Naive thymus-derived CD4-positive, alpha-beta T cell (primary cell): ENCODE results near the gene PUM2. TPM values are rescaled to one million over a fixed set of nuclear protein-coding genes. Genes with fewer than 3 reads are reported as not detected.

Experiments used
- ATAC-seq: fragments of 150-1000 bp; cut with Tn5 transposase; 2 replicates; pipeline ENCODE4 v1.10.0; 2021; ENCODE audit warnings: mild to moderate bottlenecking, moderate library complexity
- CTCF ChIA-PET: fragments of 350-600 bp; sonication (Branson Sonifier 250); formaldehyde crosslinking; loops from one replicate; lab custom pipeline; 2021; ENCODE audit warnings: antibody characterized with exemption; lab: Charles Lee
- POLR2A ChIA-PET: fragments of 350-600 bp; sonication (Branson Sonifier 250); formaldehyde crosslinking; loops from one replicate; lab custom pipeline; 2021; ENCODE audit warnings: antibody characterized with exemption, inconsistent platforms; lab: Charles Lee
- DNase-seq, 9 donors: peaks; one replicate each; pipeline versions ENCODE4 v3.0.0 to v3.0.0-alpha.2; 2020 to 2022; ENCODE audit warnings: mixed read lengths in 1 of 9
- H3K27ac ChIP-seq: one replicate; pipeline ENCODE4 v1.7.0; 2013; ENCODE audit warnings: mild to moderate bottlenecking, low read depth, low read length, moderate library complexity
- H3K27me3 ChIP-seq, 2 donors: one replicate each; pipeline ENCODE4 v1.7.0; 2013; ENCODE audit warnings: low read length in 2 of 2, mild to moderate bottlenecking in 2 of 2, moderate library complexity in 2 of 2; ENCODE audit not compliant: control insufficient read depth in 2 of 2, insufficient read depth in 2 of 2
- H3K36me3 ChIP-seq, 3 experiments: 1 replicate in 2 of 3; 2 replicates in 1 of 3; pipeline ENCODE4 v1.7.0; 2013; ENCODE audit warnings: low read length in 3 of 3, mild to moderate bottlenecking in 3 of 3, moderate library complexity in 1 of 3; ENCODE audit not compliant: insufficient read depth in 3 of 3, control insufficient read depth in 2 of 3
- H3K4me1 ChIP-seq, 2 donors: one replicate each; pipeline ENCODE4 v1.7.0; 2013; ENCODE audit warnings: low read length in 2 of 2, mild to moderate bottlenecking in 2 of 2, moderate library complexity in 1 of 2; ENCODE audit not compliant: control insufficient read depth in 2 of 2, insufficient read depth in 2 of 2
- H3K4me3 ChIP-seq: 2 replicates; pipeline ENCODE4 v1.7.0; 2013; ENCODE audit warnings: mild to moderate bottlenecking, low read length
- H3K9me3 ChIP-seq, 3 experiments: 1 replicate in 2 of 3; 2 replicates in 1 of 3; pipeline ENCODE4 v1.7.0; 2013; ENCODE audit warnings: low read length in 3 of 3; ENCODE audit not compliant: control insufficient read depth in 2 of 3
- H3K27ac Mint-ChIP-seq, 9 donors: one replicate each; pipeline ENCODE4 v1.8.0; 2020 to 2022; ENCODE audit warnings: mixed read lengths in 9 of 9, mild to moderate bottlenecking in 8 of 9, moderate library complexity in 5 of 9, inconsistent platforms in 2 of 9
- H3K27me3 Mint-ChIP-seq, 5 donors: one replicate each; pipeline ENCODE4 v1.8.0; 2021 to 2022; ENCODE audit warnings: mixed read lengths in 5 of 5, mild to moderate bottlenecking in 1 of 5
- H3K36me3 Mint-ChIP-seq, 5 donors: one replicate each; pipeline ENCODE4 v1.8.0; 2020 to 2022; ENCODE audit warnings: mixed read lengths in 5 of 5, mild to moderate bottlenecking in 3 of 5, inconsistent platforms in 1 of 5
- H3K4me1 Mint-ChIP-seq, 7 donors: one replicate each; pipeline ENCODE4 v1.8.0; 2020 to 2022; ENCODE audit warnings: mixed read lengths in 7 of 7, mild to moderate bottlenecking in 3 of 7, inconsistent platforms in 1 of 7
- H3K4me3 Mint-ChIP-seq, 10 donors: one replicate each; pipeline ENCODE4 v1.8.0; 2020 to 2022; ENCODE audit warnings: mild to moderate bottlenecking in 10 of 10, mixed read lengths in 10 of 10, moderate library complexity in 6 of 10, inconsistent platforms in 2 of 10
- H3K9me3 Mint-ChIP-seq, 11 donors: one replicate each; pipeline ENCODE4 v1.8.0; 2020 to 2022; ENCODE audit warnings: mixed read lengths in 11 of 11, mild to moderate bottlenecking in 4 of 11, inconsistent platforms in 1 of 11, moderate library complexity in 1 of 11
- intact Hi-C, 2 donors: fragments of 100-400 bp; cut with micrococcal nuclease; formaldehyde crosslinking; loops; one replicate each; pipeline ENCODE4 v1.15.1; 2023
- polyA plus RNA-seq, 2 donors: library from polyadenylated mRNA; unstranded; fragments of 300-500 nt; fragmentation: Illumina TruSeq; gene quantifications; one replicate each; pipeline ENCODE4 v1.2.3, GENCODE V29; 2021
- total RNA-seq, 6 experiments: library from RNA in 5 of 6; stranded (reverse) in 5 of 6; gene quantifications; 1 replicate in 5 of 6; 2 replicates in 1 of 6; pipeline ENCODE4 v1.2.3 and lab custom pipeline; 2021 to 2026

The PUM2 gene
- total and polyA plus RNA-seq, 7 experiments from 2014 or later = 19.2 to 178 (median 135) TPM

- H3K4me1 ChIP-seq = no peaks in the 10 kb centered on the region
- ChIA-PET POLR2A (no interaction called here), CTCF (no interaction called here)
- intact Hi-C loops = no loop called here
- H3K27me3 ChIP-seq = peaks cover 0 to 2% of the 10 kb centered on the region in 2 donors
- no peak overlapping the region for H3K4me3 ChIP-seq
- DNase-seq (no peak), ATAC-seq (no peak)
- H3K27ac Mint-ChIP-seq = peak overlapping the region in 1 of 9 donors; percentile 66
- no peaks in the 10 kb centered on the region for H3K36me3 ChIP-seq
- peaks cover 0 to 3% (median 0%) of the 10 kb centered on the region in 5 donors for H3K36me3 Mint-ChIP-seq
- H3K9me3 Mint-ChIP-seq = peaks cover 0 to 5% (median 0%) of the 10 kb centered on the region in 11 donors
- H3K9me3 ChIP-seq = no peaks in the 10 kb centered on the region
- H3K4me3 Mint-ChIP-seq = no peak overlapping the region
- H3K27me3 Mint-ChIP-seq = peaks cover 41 to 54% (median 48%) of the 10 kb centered on the region in 5 donors
- H3K4me1 Mint-ChIP-seq = peaks cover 0 to 5% (median 0%) of the 10 kb centered on the region in 7 donors
- H3K27ac ChIP-seq = no peak overlapping the region
Observed at GRCh38 chr2:20229322-20230113, 121.1 kb downstream of the PUM2 start.

GRCh38 chr2:20227894-20228505 lies 122.6 kb downstream of the PUM2 start:
- POLR2A ChIA-PET = interaction anchor here (0.7 kb wide), 1 partner anchor 18 kb away, joined by 3 read pairs; no protein-coding TSS in a partner anchor
- Mint-ChIP-seq H3K27ac (no peak overlapping the region), H3K4me1 (peaks cover 0 to 5% (median 0%) of the 10 kb centered on the region in 7 donors), H3K4me3 (no peak overlapping the region), H3K27me3 (peaks cover 41 to 55% (median 49%) of the 10 kb centered on the region in 5 donors), H3K9me3 (peaks cover 0 to 5% (median 0%) of the 10 kb centered on the region in 11 donors), H3K36me3 (peaks cover 0 to 3% (median 0%) of the 10 kb centered on the region in 5 donors)
- H3K4me1 ChIP-seq = no peaks in the 10 kb centered on the region
- no peaks in the 10 kb centered on the region for H3K9me3 ChIP-seq
- peaks cover 0 to 2% of the 10 kb centered on the region in 2 donors for H3K27me3 ChIP-seq
- no peaks in the 10 kb centered on the region for H3K36me3 ChIP-seq
- CTCF ChIA-PET = no interaction called here
- H3K4me3 ChIP-seq = no peak overlapping the region
- intact Hi-C loops = no loop called here
- DNase-seq = no peak
- H3K27ac ChIP-seq = no peak overlapping the region
- ATAC-seq = no peak

GRCh38 chr2:20226152-20226545 lies 124.5 kb downstream of the PUM2 start:
- H3K27me3 ChIP-seq = peaks cover 0 to 2% of the 10 kb centered on the region in 2 donors
- CTCF ChIA-PET = no interaction called here
- ATAC-seq = no peak
- H3K4me3 Mint-ChIP-seq = peak overlapping the region in 4 of 10 donors; percentile 33 to 77 (median 60)
- H3K27ac ChIP-seq = no peak overlapping the region
- H3K4me3 ChIP-seq = no peak overlapping the region
- H3K36me3 ChIP-seq = no peaks in the 10 kb centered on the region
- no peak overlapping the region for H3K27ac Mint-ChIP-seq
- DNase-seq = no peak
- H3K9me3 Mint-ChIP-seq = peaks cover 0 to 5% (median 0%) of the 10 kb centered on the region in 11 donors
- no peaks in the 10 kb centered on the region for H3K36me3 Mint-ChIP-seq
- H3K4me1 ChIP-seq = no peaks in the 10 kb centered on the region
- H3K9me3 ChIP-seq = no peaks in the 10 kb centered on the region
- peaks cover 0 to 5% (median 0%) of the 10 kb centered on the region in 7 donors for H3K4me1 Mint-ChIP-seq
- intact Hi-C loops = no loop called here
- H3K27me3 Mint-ChIP-seq = peaks cover 41 to 68% (median 59%) of the 10 kb centered on the region in 5 donors
- POLR2A ChIA-PET = no interaction called here

GRCh38 chr2:20225294-20226151 lies 125.1 kb downstream of the PUM2 start:
- ATAC-seq (peak; percentile 64), DNase-seq (peak in 1 of 9 donors; percentile 58)
- ChIA-PET POLR2A (no interaction called here), CTCF (no interaction called here)
- intact Hi-C loops = loop anchor here in 1 of 2 donors (1.0 kb wide), 1 partner anchor 90 kb away; no protein-coding TSS in a partner anchor
- no peaks in the 10 kb centered on the region for H3K36me3 ChIP-seq
- no peaks in the 10 kb centered on the region for H3K9me3 ChIP-seq
- no peak overlapping the region for H3K27ac ChIP-seq
- H3K4me1 ChIP-seq = no peaks in the 10 kb centered on the region
- no peak overlapping the region for H3K27ac Mint-ChIP-seq
- H3K4me3 Mint-ChIP-seq = peak overlapping the region; percentile 30 to 77 (median 59)
- peaks cover 0 to 5% (median 0%) of the 10 kb centered on the region in 7 donors for H3K4me1 Mint-ChIP-seq
- H3K27me3 ChIP-seq = peaks cover 0 to 2% of the 10 kb centered on the region in 2 donors
- H3K4me3 ChIP-seq = no peak overlapping the region
- peaks cover 0 to under 1% (median 0%) of the 10 kb centered on the region in 11 donors for H3K9me3 Mint-ChIP-seq
- peaks cover 41 to 68% (median 58%) of the 10 kb centered on the region in 5 donors for H3K27me3 Mint-ChIP-seq
- H3K36me3 Mint-ChIP-seq = no peaks in the 10 kb centered on the region

GRCh38 chr2:20224716-20225293 lies 125.8 kb downstream of the PUM2 start, which contains the start of gene SDC1:
Gene SDC1, minus strand, starts transcription at chr2:20225130. Its CDS starts 263 bp downstream, at chr2:20224867.
- ATAC-seq (peak; percentile 11), DNase-seq (peak in 1 of 9 donors; percentile 37)
- Histone ChIP-seq H3K36me3 (no peaks in the 10 kb centered on the region), H3K27me3 (peaks cover 0 to 2% of the 10 kb centered on the region in 2 donors), H3K4me3 (no peak within 1 kb of the TSS), H3K27ac (no peak within 1 kb of the TSS), H3K4me1 (no peaks in the 10 kb centered on the region), H3K9me3 (no peaks in the 10 kb centered on the region)
- POLR2A ChIA-PET = no interaction called here
- Mint-ChIP-seq H3K9me3 (no peaks in the 10 kb centered on the region), H3K27ac (no peak within 1 kb of the TSS), H3K4me1 (peaks cover 0 to 5% (median 0%) of the 10 kb centered on the region in 7 donors), H3K36me3 (no peaks in the 10 kb centered on the region), H3K4me3 (peak within 1 kb of the TSS; percentile 30 to 77 (median 59)), H3K27me3 (peaks cover 48 to 70% (median 65%) of the 10 kb centered on the region in 5 donors)
- CTCF ChIA-PET = no interaction called here
- intact Hi-C loops = loop anchor here in 1 of 2 donors (1.0 kb wide), 1 partner anchor 90 kb away; no protein-coding TSS in a partner anchor
